HK-2 (cell line): Measurements from ENCODE around the gene STAP1.
"Not testable (repeated sequence)": the region's sequence is repeated elsewhere in the genome, so short reads cannot be mapped to it uniquely, and the experiment has no call there.

Experiments used
- DNase-seq: peaks from one replicate; pipeline ENCODE4 v3.0.0-alpha.2; 2018; ENCODE audit not compliant: unreplicated experiment

Gene STAP1

GRCh38 chr4:67624939-67625338 lies 66.4 kb downstream of the STAP1 start:
- DNase-seq: no peak

- DNase-seq: no peak
Observed at GRCh38 chr4:67632492-67632891, 74.0 kb downstream of the STAP1 start.

- no peak for DNase-seq
Observed at GRCh38 chr4:67634741-67635140, 76.2 kb downstream of the STAP1 start.

- no peak for DNase-seq
Observed at GRCh38 chr4:67635331-67635730, 76.8 kb downstream of the STAP1 start.

- not testable (repeated sequence) for DNase-seq
Observed at GRCh38 chr4:67636978-67637377, 78.5 kb downstream of the STAP1 start.

- DNase-seq: no peak
Observed at GRCh38 chr4:67638136-67638535, 79.6 kb downstream of the STAP1 start.

- no peak for DNase-seq
Observed at GRCh38 chr4:67651536-67651935, 93.0 kb downstream of the STAP1 start.
